Mesenchymal stem cell (in vitro differentiated cells and primary cell): ENCODE data around the gene LEFTY1.

Experiments
- DNase-seq: peaks from one replicate; pipeline ENCODE4 v3.0.0-alpha.2; 2013
- H2AFZ ChIP-seq: one replicate; pipeline ENCODE4 v1.6.1; 2013; ENCODE audit warnings: low read depth, mild to moderate bottlenecking, control low read depth, inconsistent platforms, low read length, moderate library complexity
- H2AK5ac ChIP-seq: 2 replicates; pipeline ENCODE4 v1.6.1; 2013; ENCODE audit warnings: low read length, moderate library complexity, mild to moderate bottlenecking, inconsistent platforms; ENCODE audit not compliant: severe bottlenecking
- H2BK120ac ChIP-seq: one replicate; pipeline ENCODE4 v1.6.1; 2013; ENCODE audit warnings: low read depth, mild to moderate bottlenecking, inconsistent platforms, low read length, moderate library complexity
- H2BK12ac ChIP-seq, 2 experiments: one replicate each; pipeline ENCODE4 v1.6.1; 2013; ENCODE audit warnings: inconsistent platforms in 2 of 2, low read length in 2 of 2, mild to moderate bottlenecking in 2 of 2, moderate library complexity in 2 of 2, control low read depth in 1 of 2
- H2BK15ac ChIP-seq: one replicate; pipeline ENCODE4 v1.6.1; 2013; ENCODE audit warnings: mild to moderate bottlenecking, low read depth, inconsistent platforms; ENCODE audit not compliant: poor library complexity, severe bottlenecking
- H2BK5ac ChIP-seq: 2 replicates; pipeline ENCODE4 v1.6.1; 2013; ENCODE audit warnings: low read depth, mild to moderate bottlenecking, low read length, control low read depth, inconsistent platforms; ENCODE audit not compliant: poor library complexity, severe bottlenecking
- H3K14ac ChIP-seq, 2 experiments: one replicate each; pipeline ENCODE4 v1.6.1; 2013; ENCODE audit warnings: inconsistent platforms in 2 of 2, low read length in 2 of 2, control low read depth in 1 of 2, mild to moderate bottlenecking in 1 of 2, moderate library complexity in 1 of 2
- H3K18ac ChIP-seq, 2 experiments: one replicate each; pipeline ENCODE4 v1.6.1; 2013; ENCODE audit warnings: inconsistent platforms in 2 of 2, low read length in 2 of 2, control low read depth in 1 of 2, low read depth in 1 of 2, mild to moderate bottlenecking in 1 of 2
- H3K23ac ChIP-seq, 2 experiments: one replicate each; pipeline ENCODE4 v1.6.1; 2013; ENCODE audit warnings: inconsistent platforms in 2 of 2, low read length in 2 of 2, mild to moderate bottlenecking in 2 of 2, moderate library complexity in 2 of 2, control low read depth in 1 of 2
- H3K27ac ChIP-seq: 2 replicates; pipeline ENCODE4 v1.5.1; 2013; ENCODE audit warnings: mild to moderate bottlenecking, moderate library complexity, low read length, control low read depth, inconsistent platforms; ENCODE audit not compliant: poor library complexity, severe bottlenecking
- H3K27me3 ChIP-seq, 2 experiments: 2 replicates each; pipeline versions ENCODE4 v1.6.1 to v1.7.0; 2013; ENCODE audit warnings: low read length in 2 of 2, mild to moderate bottlenecking in 2 of 2, moderate library complexity in 2 of 2, control low read depth in 1 of 2, inconsistent platforms in 1 of 2; ENCODE audit not compliant: control insufficient read depth in 1 of 2, insufficient read depth in 1 of 2
- H3K36me3 ChIP-seq, 2 experiments: 2 replicates each; pipeline versions ENCODE4 v1.6.1 to v1.7.0; 2013; ENCODE audit warnings: low read length in 2 of 2, control low read depth in 1 of 2, inconsistent platforms in 1 of 2, low read depth in 1 of 2, mild to moderate bottlenecking in 1 of 2; ENCODE audit not compliant: insufficient read depth in 2 of 2, control insufficient read depth in 1 of 2
- H3K4ac ChIP-seq, 2 experiments: one replicate each; pipeline ENCODE4 v1.6.1; 2013; ENCODE audit warnings: inconsistent platforms in 2 of 2, low read length in 2 of 2, mild to moderate bottlenecking in 2 of 2, moderate library complexity in 2 of 2, control low read depth in 1 of 2, low read depth in 1 of 2
- H3K4me1 ChIP-seq: 2 replicates; pipeline ENCODE4 v1.6.1; 2013; ENCODE audit warnings: low read depth, low read length, control low read depth; ENCODE audit not compliant: control insufficient read depth, insufficient read depth
- H3K4me2 ChIP-seq: 2 replicates; pipeline ENCODE4 v1.6.1; 2013; ENCODE audit warnings: low read length, mild to moderate bottlenecking, inconsistent platforms; ENCODE audit not compliant: poor library complexity, severe bottlenecking
- H3K4me3 ChIP-seq, 2 experiments: 2 replicates each; pipeline versions ENCODE4 v1.5.1 to v1.7.0; 2013; ENCODE audit warnings: low read length in 2 of 2, mild to moderate bottlenecking in 2 of 2, control low read depth in 1 of 2, low read depth in 1 of 2; ENCODE audit not compliant: insufficient read depth in 1 of 2
- H3K79me1 ChIP-seq: replicated peaks from 2 replicates; pipeline ENCODE4 v1.6.1; 2013; ENCODE audit warnings: mild to moderate bottlenecking, control low read depth, low read length, inconsistent platforms; ENCODE audit not compliant: poor library complexity, severe bottlenecking
- H3K9ac ChIP-seq: 2 replicates; pipeline ENCODE4 v1.7.0; 2013; ENCODE audit warnings: mild to moderate bottlenecking, low read length, moderate library complexity
- H3K9me3 ChIP-seq: 2 replicates; pipeline ENCODE4 v1.7.0; 2013; ENCODE audit warnings: mild to moderate bottlenecking, low read length; ENCODE audit not compliant: control insufficient read depth
- H4K8ac ChIP-seq: one replicate; pipeline ENCODE4 v1.6.1; 2013; ENCODE audit warnings: inconsistent platforms, mild to moderate bottlenecking, low read length, moderate library complexity
- H4K91ac ChIP-seq: one replicate; pipeline ENCODE4 v1.6.1; 2013; ENCODE audit warnings: mild to moderate bottlenecking, low read length, inconsistent platforms
- WGBS: methylation state at CpG from one replicate; pipeline ENCODE4 v1.1.7; 2013; ENCODE audit warnings: mixed read lengths; 5-methylcytosine and 5-hydroxymethylcytosine counted together

LEFTY1 gene

DNA sequence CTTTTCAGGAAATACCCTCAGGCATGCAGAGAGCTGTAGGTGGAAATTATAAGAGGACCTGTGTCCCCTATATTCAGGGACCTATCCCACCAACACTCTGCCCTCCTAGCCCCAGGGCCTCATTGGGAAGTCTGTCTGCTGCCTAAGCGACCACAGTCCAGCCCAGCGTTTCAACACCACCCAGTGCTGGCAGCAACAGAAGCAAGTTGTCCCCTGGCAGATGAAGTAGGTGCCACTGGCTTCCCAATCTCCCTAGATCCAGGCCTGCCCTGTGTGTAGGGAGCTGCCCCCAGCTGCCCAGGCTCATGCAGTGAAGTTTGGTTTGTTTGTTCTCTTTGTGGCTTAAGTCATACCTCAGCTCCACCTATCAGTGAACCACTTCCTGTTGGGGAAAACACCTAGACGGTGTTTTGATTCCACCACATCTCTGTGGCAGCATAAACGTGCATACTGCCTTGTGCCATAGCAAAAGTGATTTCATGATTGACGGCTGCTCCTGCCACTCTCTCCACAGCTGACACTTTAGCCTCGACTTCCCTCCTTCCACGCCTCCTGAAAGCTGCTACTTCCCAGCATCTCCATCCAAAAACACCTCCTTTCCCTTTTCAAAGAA lies 8.1 kb upstream of the LEFTY1 start:
- no peaks in the 10 kb centered on the region for H3K79me1 ChIP-seq

GRCh38 chr1:225896494-225896893 lies 7.5 kb upstream of the LEFTY1 start:
- Histone ChIP-seq H2BK5ac (no peak overlapping the region), H3K27me3 (no peaks in the 10 kb centered on the region), H3K14ac (no peak overlapping the region), H3K27ac (no peak overlapping the region), H3K4me2 (no peak overlapping the region), H3K9ac (no peak overlapping the region), H4K91ac (no peak overlapping the region), H3K36me3 (no peaks in the 10 kb centered on the region), H3K79me1 (no peaks in the 10 kb centered on the region), H3K23ac (no peak overlapping the region), H3K4ac (no peak overlapping the region), H2BK120ac (no peak overlapping the region), H2BK12ac (no peak overlapping the region), H3K4me3 (no peak overlapping the region), H3K9me3 (no peaks in the 10 kb centered on the region), H3K18ac (no peak overlapping the region), H2AFZ (no peak overlapping the region), H2AK5ac (no peak overlapping the region), H2BK15ac (no peak overlapping the region), H3K4me1 (peaks cover 9% of the 10 kb centered on the region), H4K8ac (no peak overlapping the region)
- no peak for DNase-seq
- WGBS: 95% methylated on average over 4 of the region's 5 CpGs

More for the DNA sequence above, 8.1 kb upstream of the LEFTY1 start:
- Histone ChIP-seq H2BK15ac (peak overlapping the region; percentile 9), H2BK5ac (no peak overlapping the region), H3K14ac (no peak overlapping the region), H2AK5ac (no peak overlapping the region), H3K36me3 (no peaks in the 10 kb centered on the region), H4K91ac (no peak overlapping the region), H4K8ac (no peak overlapping the region), H3K9me3 (no peaks in the 10 kb centered on the region), H3K4me1 (peaks cover 9% of the 10 kb centered on the region), H3K23ac (no peak overlapping the region), H3K4me2 (no peak overlapping the region), H3K27me3 (no peaks in the 10 kb centered on the region), H3K27ac (no peak overlapping the region), H2BK120ac (no peak overlapping the region), H2AFZ (no peak overlapping the region), H3K18ac (peak overlapping the region in 1 of 2 experiments; percentile 14), H2BK12ac (no peak overlapping the region), H3K4me3 (no peak overlapping the region), H3K4ac (no peak overlapping the region), H3K9ac (no peak overlapping the region)
- 75% methylated on average over 7 of the region's 7 CpGs for WGBS
- DNase-seq: peak; percentile 22

DNA sequence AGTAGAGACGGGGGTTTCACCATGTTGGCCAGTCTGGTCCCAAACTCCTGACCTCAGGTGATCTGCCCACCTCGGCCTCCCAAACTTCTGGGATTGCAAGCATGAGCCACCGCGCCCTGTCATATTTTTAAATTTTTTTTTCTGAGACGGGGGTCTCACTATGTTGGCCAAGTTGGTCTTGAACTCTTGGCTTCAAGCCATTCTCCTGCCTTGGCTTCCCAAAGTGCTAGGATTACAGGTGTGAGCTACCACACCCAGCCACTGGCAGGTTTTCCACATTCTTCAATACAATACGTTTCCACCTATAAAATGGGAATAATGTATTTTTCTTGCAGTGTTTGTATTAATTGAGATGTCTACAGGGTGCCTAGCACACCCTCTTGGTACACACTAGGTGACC lies 3.4 kb upstream of the LEFTY1 start:
- H3K23ac ChIP-seq: no peak overlapping the region
- no peak overlapping the region for H4K91ac ChIP-seq
- no peak overlapping the region for H3K4me3 ChIP-seq
- no peak overlapping the region for H3K27ac ChIP-seq
- no peaks in the 10 kb centered on the region for H3K9me3 ChIP-seq
- H3K4me1 ChIP-seq: peaks cover 5% of the 10 kb centered on the region
- H2AK5ac ChIP-seq: no peak overlapping the region
- H3K36me3 ChIP-seq: no peaks in the 10 kb centered on the region
- H2BK12ac ChIP-seq: no peak overlapping the region
- H3K79me1 ChIP-seq: no peaks in the 10 kb centered on the region
- no peak overlapping the region for H3K18ac ChIP-seq
- H3K4me2 ChIP-seq: no peak overlapping the region
- H4K8ac ChIP-seq: no peak overlapping the region
- H3K9ac ChIP-seq: no peak overlapping the region
- H2AFZ ChIP-seq: no peak overlapping the region
- DNase-seq: no peak
- no peak overlapping the region for H2BK5ac ChIP-seq
- no peaks in the 10 kb centered on the region for H3K27me3 ChIP-seq
- no peak overlapping the region for H2BK15ac ChIP-seq
- no peak overlapping the region for H2BK120ac ChIP-seq
- WGBS: 95% methylated on average over 5 of the region's 6 CpGs
- no peak overlapping the region for H3K14ac ChIP-seq
- H3K4ac ChIP-seq: no peak overlapping the region

- Histone ChIP-seq H3K79me1 (no peaks in the 10 kb centered on the region), H3K27me3 (no peaks in the 10 kb centered on the region), H4K91ac (no peak overlapping the region), H3K14ac (no peak overlapping the region), H3K27ac (no peak overlapping the region), H2BK5ac (no peak overlapping the region), H3K9ac (no peak overlapping the region), H3K18ac (no peak overlapping the region), H3K4me1 (no peaks in the 10 kb centered on the region), H4K8ac (peak overlapping the region; percentile 60), H2AFZ (no peak overlapping the region), H3K9me3 (no peaks in the 10 kb centered on the region), H2BK120ac (no peak overlapping the region), H3K4ac (no peak overlapping the region), H3K4me2 (no peak overlapping the region), H2BK15ac (no peak overlapping the region), H3K4me3 (no peak overlapping the region), H2AK5ac (no peak overlapping the region), H2BK12ac (no peak overlapping the region), H3K23ac (no peak overlapping the region), H3K36me3 (no peaks in the 10 kb centered on the region)
- 94% methylated on average over 14 of the region's 14 CpGs for WGBS
- no peak for DNase-seq
Observed at GRCh38 chr1:225891229-225891972, 2.5 kb upstream of the LEFTY1 start.
